Measurements from ENCODE around the gene F5. TPM values are rescaled to one million over a fixed set of nuclear protein-coding genes. Genes with fewer than 3 reads are reported as not detected.

F5 gene
- total and polyA plus RNA-seq, 2 of the 13 experiments (the other 11 are each of a cell fraction or from before 2014, with no cell fraction given) = 38.3 to 64.0 TPM

DNA sequence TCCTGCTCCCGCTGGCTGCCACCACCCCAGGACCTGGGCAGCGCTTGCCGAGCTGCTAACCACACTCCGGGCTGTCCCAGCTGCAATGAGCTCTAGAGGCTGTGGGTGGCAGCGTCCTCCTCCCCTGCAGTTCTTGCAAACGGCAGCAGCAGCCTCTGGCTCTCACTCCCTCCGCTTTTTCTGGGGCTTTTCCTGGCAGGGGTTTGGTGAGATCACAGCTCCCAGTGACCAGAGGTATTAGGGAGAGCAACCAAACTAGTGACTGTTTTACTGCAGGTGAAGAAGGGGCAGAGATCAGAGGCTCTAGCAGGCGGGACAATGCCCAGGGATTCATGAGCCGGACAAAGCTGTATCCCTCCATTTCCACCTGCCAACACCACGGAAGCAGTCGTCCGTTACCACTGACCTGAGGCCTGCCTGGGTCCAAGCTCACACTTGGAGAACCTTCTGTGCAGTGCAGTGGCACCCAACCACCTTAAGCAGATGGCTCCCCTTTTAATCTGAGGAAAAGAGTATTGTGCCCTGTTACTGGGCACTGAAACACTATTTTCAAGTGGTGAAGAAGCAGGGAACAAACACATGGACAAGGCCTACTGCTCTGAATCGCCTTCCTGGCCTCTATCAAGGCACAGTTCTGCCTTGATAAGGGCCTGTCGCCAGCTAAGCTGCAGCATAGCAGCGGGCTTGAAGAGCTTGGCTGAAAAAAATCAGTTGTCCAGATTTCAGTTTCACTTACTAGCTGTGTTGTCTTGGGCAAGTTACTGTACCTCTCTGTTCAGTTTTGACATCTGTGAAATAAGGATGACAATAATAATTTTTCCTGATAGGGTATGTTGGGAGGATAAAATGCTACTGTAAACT is at the start of gene F5 (continued):
- TF ChIP-seq, protein P1, sequence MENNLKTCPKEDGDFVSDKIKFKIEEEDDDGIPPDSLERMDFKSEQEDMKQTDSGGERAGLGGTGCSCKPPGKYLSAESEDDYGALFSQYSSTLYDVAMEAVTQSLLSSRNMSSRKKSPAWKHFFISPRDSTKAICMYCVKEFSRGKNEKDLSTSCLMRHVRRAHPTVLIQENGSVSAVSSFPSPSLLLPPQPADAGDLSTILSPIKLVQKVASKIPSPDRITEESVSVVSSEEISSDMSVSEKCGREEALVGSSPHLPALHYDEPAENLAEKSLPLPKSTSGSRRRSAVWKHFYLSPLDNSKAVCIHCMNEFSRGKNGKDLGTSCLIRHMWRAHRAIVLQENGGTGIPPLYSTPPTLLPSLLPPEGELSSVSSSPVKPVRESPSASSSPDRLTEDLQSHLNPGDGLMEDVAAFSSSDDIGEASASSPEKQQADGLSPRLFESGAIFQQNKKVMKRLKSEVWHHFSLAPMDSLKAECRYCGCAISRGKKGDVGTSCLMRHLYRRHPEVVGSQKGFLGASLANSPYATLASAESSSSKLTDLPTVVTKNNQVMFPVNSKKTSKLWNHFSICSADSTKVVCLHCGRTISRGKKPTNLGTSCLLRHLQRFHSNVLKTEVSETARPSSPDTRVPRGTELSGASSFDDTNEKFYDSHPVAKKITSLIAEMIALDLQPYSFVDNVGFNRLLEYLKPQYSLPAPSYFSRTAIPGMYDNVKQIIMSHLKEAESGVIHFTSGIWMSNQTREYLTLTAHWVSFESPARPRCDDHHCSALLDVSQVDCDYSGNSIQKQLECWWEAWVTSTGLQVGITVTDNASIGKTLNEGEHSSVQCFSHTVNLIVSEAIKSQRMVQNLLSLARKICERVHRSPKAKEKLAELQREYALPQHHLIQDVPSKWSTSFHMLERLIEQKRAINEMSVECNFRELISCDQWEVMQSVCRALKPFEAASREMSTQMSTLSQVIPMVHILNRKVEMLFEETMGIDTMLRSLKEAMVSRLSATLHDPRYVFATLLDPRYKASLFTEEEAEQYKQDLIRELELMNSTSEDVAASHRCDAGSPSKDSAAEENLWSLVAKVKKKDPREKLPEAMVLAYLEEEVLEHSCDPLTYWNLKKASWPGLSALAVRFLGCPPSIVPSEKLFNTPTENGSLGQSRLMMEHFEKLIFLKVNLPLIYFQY (CRISPR knock-in tag; IDR thresholded peaks at IDR 0.05; ENCODE audit: borderline replicate concordance) = no peak; the same call in 1 of the 2 replicates
- TF ChIP-seq RBM39 (IDR thresholded peaks at IDR 0.05; ENCODE audit: low read depth, low read length, poor library complexity, severe bottlenecking) (peak; percentile 63), ZNF772 (CRISPR knock-in tag; IDR thresholded peaks at IDR 0.05) (peak; percentile 20; the same call in 1 of the 2 replicates), ZNF12 (CRISPR knock-in tag; IDR thresholded peaks at IDR 0.05) (0 out of 2 replicates have a peak, but pooled peaks have one; percentile 49), SPEN (CRISPR knock-in tag; IDR thresholded peaks at IDR 0.05; ENCODE audit: low read depth) (peak; percentile 40; the same call in 1 of the 2 replicates), FOXA3 (CRISPR knock-in tag; IDR thresholded peaks at IDR 0.05) (peak; percentile 68), HNF4A (CRISPR knock-in tag; IDR thresholded peaks at IDR 0.05) (peak; percentile 47), XBP1 (CRISPR knock-in tag; IDR thresholded peaks at IDR 0.05) (no peak), RBM22 (optimal IDR thresholded peaks at IDR 0.05; ENCODE audit: low read length) (peak; percentile 54), ZNF224 (CRISPR knock-in tag; IDR thresholded peaks at IDR 0.05) (peak; percentile 79; the same call in 1 of the 2 replicates), TARDBP (CRISPR knock-in tag; IDR thresholded peaks at IDR 0.05) (0 out of 2 replicates have a peak, but pooled peaks have one; percentile 21), STAT5B (CRISPR knock-in tag; IDR thresholded peaks at IDR 0.05) (no peak), TOPORS (CRISPR knock-in tag; IDR thresholded peaks at IDR 0.05) (peak; percentile 80; the same call in 1 of the 2 replicates), ZNF496 (CRISPR knock-in tag; IDR thresholded peaks at IDR 0.05; ENCODE audit: insufficient replicate concordance) (no peak), ZFP1 (CRISPR knock-in tag; IDR thresholded peaks at IDR 0.05) (no peak), TAF1 (CRISPR knock-in tag; IDR thresholded peaks at IDR 0.05) (peak; percentile 94), ASH2L (IDR thresholded peaks at IDR 0.05; ENCODE audit: insufficient read length, low read depth, low read length) (peak; percentile 64)
- TF ChIP-seq, protein P2, sequence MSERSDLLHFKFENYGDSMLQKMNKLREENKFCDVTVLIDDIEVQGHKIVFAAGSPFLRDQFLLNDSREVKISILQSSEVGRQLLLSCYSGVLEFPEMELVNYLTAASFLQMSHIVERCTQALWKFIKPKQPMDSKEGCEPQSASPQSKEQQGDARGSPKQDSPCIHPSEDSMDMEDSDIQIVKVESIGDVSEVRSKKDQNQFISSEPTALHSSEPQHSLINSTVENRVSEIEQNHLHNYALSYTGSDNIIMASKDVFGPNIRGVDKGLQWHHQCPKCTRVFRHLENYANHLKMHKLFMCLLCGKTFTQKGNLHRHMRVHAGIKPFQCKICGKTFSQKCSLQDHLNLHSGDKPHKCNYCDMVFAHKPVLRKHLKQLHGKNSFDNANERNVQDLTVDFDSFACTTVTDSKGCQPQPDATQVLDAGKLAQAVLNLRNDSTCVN (CRISPR knock-in tag; IDR thresholded peaks at IDR 0.05; ENCODE audit: borderline replicate concordance) = peak; percentile 77; the same call in 1 of the 2 replicates
- TF ChIP-seq, protein P3, sequence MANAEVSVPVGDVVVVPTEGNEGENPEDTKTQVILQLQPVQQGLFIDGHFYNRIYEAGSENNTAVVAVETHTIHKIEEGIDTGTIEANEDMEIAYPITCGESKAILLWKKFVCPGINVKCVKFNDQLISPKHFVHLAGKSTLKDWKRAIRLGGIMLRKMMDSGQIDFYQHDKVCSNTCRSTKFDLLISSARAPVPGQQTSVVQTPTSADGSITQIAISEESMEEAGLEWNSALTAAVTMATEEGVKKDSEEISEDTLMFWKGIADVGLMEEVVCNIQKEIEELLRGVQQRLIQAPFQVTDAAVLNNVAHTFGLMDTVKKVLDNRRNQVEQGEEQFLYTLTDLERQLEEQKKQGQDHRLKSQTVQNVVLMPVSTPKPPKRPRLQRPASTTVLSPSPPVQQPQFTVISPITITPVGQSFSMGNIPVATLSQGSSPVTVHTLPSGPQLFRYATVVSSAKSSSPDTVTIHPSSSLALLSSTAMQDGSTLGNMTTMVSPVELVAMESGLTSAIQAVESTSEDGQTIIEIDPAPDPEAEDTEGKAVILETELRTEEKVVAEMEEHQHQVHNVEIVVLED (CRISPR knock-in tag; IDR thresholded peaks at IDR 0.05; ENCODE audit: borderline replicate concordance) = no peak
- TF ChIP-seq, protein P4, sequence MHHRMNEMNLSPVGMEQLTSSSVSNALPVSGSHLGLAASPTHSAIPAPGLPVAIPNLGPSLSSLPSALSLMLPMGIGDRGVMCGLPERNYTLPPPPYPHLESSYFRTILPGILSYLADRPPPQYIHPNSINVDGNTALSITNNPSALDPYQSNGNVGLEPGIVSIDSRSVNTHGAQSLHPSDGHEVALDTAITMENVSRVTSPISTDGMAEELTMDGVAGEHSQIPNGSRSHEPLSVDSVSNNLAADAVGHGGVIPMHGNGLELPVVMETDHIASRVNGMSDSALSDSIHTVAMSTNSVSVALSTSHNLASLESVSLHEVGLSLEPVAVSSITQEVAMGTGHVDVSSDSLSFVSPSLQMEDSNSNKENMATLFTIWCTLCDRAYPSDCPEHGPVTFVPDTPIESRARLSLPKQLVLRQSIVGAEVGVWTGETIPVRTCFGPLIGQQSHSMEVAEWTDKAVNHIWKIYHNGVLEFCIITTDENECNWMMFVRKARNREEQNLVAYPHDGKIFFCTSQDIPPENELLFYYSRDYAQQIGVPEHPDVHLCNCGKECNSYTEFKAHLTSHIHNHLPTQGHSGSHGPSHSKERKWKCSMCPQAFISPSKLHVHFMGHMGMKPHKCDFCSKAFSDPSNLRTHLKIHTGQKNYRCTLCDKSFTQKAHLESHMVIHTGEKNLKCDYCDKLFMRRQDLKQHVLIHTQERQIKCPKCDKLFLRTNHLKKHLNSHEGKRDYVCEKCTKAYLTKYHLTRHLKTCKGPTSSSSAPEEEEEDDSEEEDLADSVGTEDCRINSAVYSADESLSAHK (CRISPR knock-in tag; IDR thresholded peaks at IDR 0.05; ENCODE audit: borderline replicate concordance) = no peak

All from HepG2 (cell line).